HG03571 (cell line): ENCODE measurements around the gene POC1A.

ENCODE experiments used
- ATAC-seq: cut with Tn5 transposase; IDR thresholded peaks from one replicate; pipeline ENCODE4 v1.9.1; 2021; ENCODE audit not compliant: unreplicated experiment

The POC1A gene

GRCh38 chr3:52154135-52155094 lies at the start of gene POC1A:
TSS of gene POC1A (minus strand) at chr3:52154423. CDS start at chr3:52154372, 51 bp downstream.
- peak; percentile 74 for ATAC-seq

GRCh38 chr3:52203701-52204100 lies 49.5 kb upstream of the POC1A start:
- no peak for ATAC-seq

- no peak for ATAC-seq
These were observed 48.3 kb upstream of the POC1A start for GRCh38 chr3:52202384-52203077.

GRCh38 chr3:52200981-52201679 lies 46.9 kb upstream of the POC1A start:
- no peak for ATAC-seq

- no peak for ATAC-seq
These were observed 44.7 kb upstream of the POC1A start for GRCh38 chr3:52198643-52199608.

GRCh38 chr3:52197842-52198625 lies 43.8 kb upstream of the POC1A start, which contains the start of gene ALAS1:
TSS of gene ALAS1 (plus strand) at chr3:52198160. CDS start at chr3:52199242, 1,082 bp downstream.
- peak; percentile 74 for ATAC-seq

GRCh38 chr3:52197499-52197841 lies 43.2 kb upstream of the POC1A start:
- no peak for ATAC-seq

GRCh38 chr3:52196977-52197376 lies 42.8 kb upstream of the POC1A start:
- ATAC-seq: no peak

GRCh38 chr3:52195823-52196331 lies 41.7 kb upstream of the POC1A start:
- no peak for ATAC-seq

GRCh38 chr3:52195291-52195597 lies 41.0 kb upstream of the POC1A start:
- ATAC-seq: no peak

GRCh38 chr3:52194485-52195290 lies 40.5 kb upstream of the POC1A start:
- no peak for ATAC-seq

- no peak for ATAC-seq
These were observed 38.8 kb upstream of the POC1A start for GRCh38 chr3:52193065-52193464.

- ATAC-seq: no peak
These were observed 37.4 kb upstream of the POC1A start for GRCh38 chr3:52191663-52192062.

- no peak for ATAC-seq
These were observed 36.3 kb upstream of the POC1A start for GRCh38 chr3:52190294-52191074.

GRCh38 chr3:52188556-52188955 lies 34.3 kb upstream of the POC1A start:
- ATAC-seq: no peak

- ATAC-seq: no peak
These were observed 32.5 kb upstream of the POC1A start for GRCh38 chr3:52186729-52187128.

- no peak for ATAC-seq
These were observed 31.6 kb upstream of the POC1A start for GRCh38 chr3:52185837-52186236.

GRCh38 chr3:52185311-52185710 lies 31.1 kb upstream of the POC1A start:
- ATAC-seq: no peak
